Measurements from ENCODE around the gene ANO8. TPM values are rescaled to one million over a fixed set of nuclear protein-coding genes. Genes with fewer than 3 reads are reported as not detected.

Gene ANO8
- total RNA-seq, 4 donors from 2014 or later: 6.7 to 73.0 (median 10.3) TPM

DNA sequence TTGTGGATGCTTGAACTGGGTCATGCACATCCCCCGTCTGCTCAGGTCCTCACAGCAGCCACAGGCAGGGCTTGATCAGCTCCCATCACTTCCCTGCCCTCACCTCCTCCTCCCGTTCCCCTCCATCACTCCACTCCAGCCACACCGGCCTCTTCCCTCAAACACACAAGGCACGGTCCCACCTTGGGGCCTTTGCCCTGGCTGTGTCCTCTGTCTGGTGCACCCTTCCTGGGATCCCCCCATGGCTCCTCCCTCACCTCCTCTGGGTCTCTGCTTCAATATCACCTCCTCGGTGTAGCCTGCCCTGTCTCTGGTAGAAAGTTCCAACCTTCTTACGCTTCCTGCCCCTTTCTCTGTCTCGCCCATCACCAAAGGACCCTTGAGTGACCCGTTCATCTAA lies 18.7 kb upstream of the ANO8 start:
- Histone ChIP-seq H3K27ac (no peak overlapping the region), H3K9me3 (no peaks in the 10 kb centered on the region), H3K4me3 (no peak overlapping the region), H3K4me1 (peaks cover 0 to 5% (median 0%) of the 10 kb centered on the region in 4 donors), H3K36me3 (no peaks in the 10 kb centered on the region), H3K27me3 (peaks cover 28% of the 10 kb centered on the region)
- in situ Hi-C loops (cut with MboI; ENCODE audit: low pct_ligation_motif_present in 1 of 4, low pct_unique_long_range_greater_than_20kb in 1 of 4, low sequenced_read_pairs in 3 of 4): no loop called here
- intact Hi-C loops (cut with DNase I; ENCODE audit: low total_unique reads): no loop called here
- TF ChIP-seq EP300 (IDR thresholded peaks at IDR 0.05; ENCODE audit: low read depth) (no peak), POLR2A (IDR thresholded peaks at IDR 0.05) (no peak), POLR2AphosphoS5 (IDR thresholded peaks at IDR 0.05) (no peak)
- TF ChIP-seq, protein P1, sequence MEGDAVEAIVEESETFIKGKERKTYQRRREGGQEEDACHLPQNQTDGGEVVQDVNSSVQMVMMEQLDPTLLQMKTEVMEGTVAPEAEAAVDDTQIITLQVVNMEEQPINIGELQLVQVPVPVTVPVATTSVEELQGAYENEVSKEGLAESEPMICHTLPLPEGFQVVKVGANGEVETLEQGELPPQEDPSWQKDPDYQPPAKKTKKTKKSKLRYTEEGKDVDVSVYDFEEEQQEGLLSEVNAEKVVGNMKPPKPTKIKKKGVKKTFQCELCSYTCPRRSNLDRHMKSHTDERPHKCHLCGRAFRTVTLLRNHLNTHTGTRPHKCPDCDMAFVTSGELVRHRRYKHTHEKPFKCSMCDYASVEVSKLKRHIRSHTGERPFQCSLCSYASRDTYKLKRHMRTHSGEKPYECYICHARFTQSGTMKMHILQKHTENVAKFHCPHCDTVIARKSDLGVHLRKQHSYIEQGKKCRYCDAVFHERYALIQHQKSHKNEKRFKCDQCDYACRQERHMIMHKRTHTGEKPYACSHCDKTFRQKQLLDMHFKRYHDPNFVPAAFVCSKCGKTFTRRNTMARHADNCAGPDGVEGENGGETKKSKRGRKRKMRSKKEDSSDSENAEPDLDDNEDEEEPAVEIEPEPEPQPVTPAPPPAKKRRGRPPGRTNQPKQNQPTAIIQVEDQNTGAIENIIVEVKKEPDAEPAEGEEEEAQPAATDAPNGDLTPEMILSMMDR (IDR thresholded peaks at IDR 0.05): no peak
- no peak for DNase-seq
- WGBS, 2 donors (ENCODE audit: low coverage in 1 of 2): 74 to 77% methylated on average over 6 to 8 of the region's 8 CpGs

- H3K4me1 ChIP-seq: peaks cover 0 to 8% (median 0%) of the 10 kb centered on the region in 4 donors
- intact Hi-C loops (cut with DNase I; ENCODE audit: low total_unique reads) (no loop called here), in situ Hi-C loops (cut with MboI; ENCODE audit: low pct_ligation_motif_present in 1 of 4, low pct_unique_long_range_greater_than_20kb in 1 of 4, low sequenced_read_pairs in 3 of 4) (no loop called here)
- DNase-seq: no peak
- no peak overlapping the region for H3K4me3 ChIP-seq
- H3K36me3 ChIP-seq: no peaks in the 10 kb centered on the region
- H3K27me3 ChIP-seq: peaks cover 34% of the 10 kb centered on the region
- H3K9me3 ChIP-seq: no peaks in the 10 kb centered on the region
- TF ChIP-seq EP300 (IDR thresholded peaks at IDR 0.05; ENCODE audit: low read depth) (no peak), POLR2AphosphoS5 (IDR thresholded peaks at IDR 0.05) (no peak), POLR2A (IDR thresholded peaks at IDR 0.05) (no peak)
- TF ChIP-seq, protein P1 (IDR thresholded peaks at IDR 0.05): no peak
- no peak overlapping the region for H3K27ac ChIP-seq
- WGBS, 2 donors (ENCODE audit: low coverage in 1 of 2): 52 to 100% methylated on average over 1 to 14 of the region's 14 CpGs
Measured at GRCh38 chr19:17352608-17353280, 18.1 kb upstream of the ANO8 start.

DNA sequence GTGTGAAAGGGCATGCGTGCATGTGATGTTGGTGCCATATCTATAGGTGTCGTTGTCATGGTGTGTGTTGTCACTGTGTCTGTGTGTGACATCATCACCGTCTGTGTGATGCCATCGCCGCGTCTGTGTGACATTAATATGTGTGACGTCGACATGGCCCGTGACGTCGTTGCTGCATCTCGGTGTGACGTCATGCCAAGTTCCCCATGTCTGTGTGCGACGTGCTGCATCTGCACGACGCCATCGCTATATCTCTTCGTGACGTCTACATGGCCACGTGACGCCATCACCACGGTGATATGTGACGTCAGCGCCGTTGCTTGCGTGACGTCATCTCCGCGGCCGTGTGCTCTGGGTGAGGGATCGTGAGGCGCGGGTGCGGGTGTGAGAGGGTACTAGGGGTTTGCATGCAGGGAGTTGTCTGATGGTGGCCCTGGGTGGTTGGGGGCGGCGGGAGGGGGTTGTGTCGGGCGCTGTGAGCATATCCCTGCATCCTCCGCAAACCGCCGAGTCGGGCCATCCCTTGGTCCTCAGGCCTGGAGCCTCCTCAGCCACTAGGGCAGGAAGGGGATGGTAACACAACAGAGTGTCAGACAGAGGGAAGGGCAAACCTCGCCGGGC lies 17.3 kb upstream of the ANO8 start:
- Histone ChIP-seq H3K9me3 (no peaks in the 10 kb centered on the region), H3K4me1 (peaks cover 0 to 16% (median 0%) of the 10 kb centered on the region in 4 donors), H3K4me3 (no peak overlapping the region), H3K36me3 (no peaks in the 10 kb centered on the region), H3K27ac (no peak overlapping the region), H3K27me3 (peaks cover 34% of the 10 kb centered on the region)
- in situ Hi-C loops (cut with MboI; ENCODE audit: low pct_ligation_motif_present in 1 of 4, low pct_unique_long_range_greater_than_20kb in 1 of 4, low sequenced_read_pairs in 3 of 4) (no loop called here), intact Hi-C loops (cut with DNase I; ENCODE audit: low total_unique reads) (no loop called here)
- no peak for DNase-seq
- TF ChIP-seq, protein P1 (IDR thresholded peaks at IDR 0.05): no peak
- TF ChIP-seq POLR2AphosphoS5 (IDR thresholded peaks at IDR 0.05) (no peak), EP300 (IDR thresholded peaks at IDR 0.05; ENCODE audit: low read depth) (no peak), POLR2A (IDR thresholded peaks at IDR 0.05) (no peak)
- WGBS, 2 donors (ENCODE audit: low coverage in 1 of 2): 90% methylated on average over 45 of the region's 45 CpGs; no CpG with 5 or more reads in 1 of the 2 donors

DNA sequence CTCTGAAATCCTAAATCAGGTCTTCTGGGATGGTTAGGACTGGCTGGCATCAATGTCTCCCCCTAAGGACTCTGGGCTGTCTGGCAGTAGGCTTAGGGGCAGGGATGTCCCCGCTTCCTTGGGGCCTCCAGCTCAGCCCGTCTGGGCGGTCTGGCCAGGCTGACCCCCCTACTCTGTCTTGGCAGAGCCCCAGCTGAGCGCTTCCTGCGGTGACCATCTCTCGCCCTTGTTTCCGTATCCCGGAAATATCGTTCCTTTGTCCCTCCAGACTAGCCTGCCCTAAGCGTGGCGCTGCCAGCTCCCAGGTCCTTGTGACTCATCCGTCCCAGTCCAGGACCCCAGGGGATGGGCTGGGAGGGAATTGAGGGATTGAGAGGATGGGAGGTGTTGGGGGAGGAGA lies 14.0 kb upstream of the ANO8 start:
- peak overlapping the region in 2 of 4 donors; percentile 19 to 40 for H3K27ac ChIP-seq
- no peaks in the 10 kb centered on the region for H3K36me3 ChIP-seq
- H3K9me3 ChIP-seq: no peaks in the 10 kb centered on the region
- in situ Hi-C loops (cut with MboI; ENCODE audit: low pct_ligation_motif_present in 1 of 4, low pct_unique_long_range_greater_than_20kb in 1 of 4, low sequenced_read_pairs in 3 of 4): loop anchor here in 2 of 4 donors (5.0 to 10.0 kb wide), 2 partner anchors 39 to 116 kb away; partner anchors contain the start of gene NXNL1 (in 1 of the 2)
- intact Hi-C loops (cut with DNase I; ENCODE audit: low total_unique reads): loop anchor here (5.0 kb wide), 1 partner anchor 119 kb away; no protein-coding TSS in a partner anchor
- H3K4me3 ChIP-seq: no peak overlapping the region
- 3% methylated on average over 12 of the region's 12 CpGs; no CpG with 5 or more reads in 1 of the 2 donors for WGBS, 2 donors (ENCODE audit: low coverage in 1 of 2)
- DNase-seq: no peak
- H3K4me1 ChIP-seq: peaks cover 0 to 24% (median 3%) of the 10 kb centered on the region in 4 donors
- TF ChIP-seq EP300 (IDR thresholded peaks at IDR 0.05; ENCODE audit: low read depth) (no peak), POLR2AphosphoS5 (IDR thresholded peaks at IDR 0.05) (no peak), POLR2A (IDR thresholded peaks at IDR 0.05) (no peak)
- TF ChIP-seq, protein P1 (IDR thresholded peaks at IDR 0.05): no peak
- peaks cover 34% of the 10 kb centered on the region for H3K27me3 ChIP-seq

Measured in transverse colon (tissue), 4 donors.